GM19324 (cell line): ENCODE measurements around the gene TEX12.
"Not testable (repeated sequence)": the region's sequence is repeated elsewhere in the genome, so short reads cannot be mapped to it uniquely, and the experiment has no call there.

ENCODE experiments used
- ATAC-seq: cut with Tn5 transposase; IDR thresholded peaks from one replicate; pipeline ENCODE4 v1.9.1; 2021; ENCODE audit warnings: mild to moderate bottlenecking, moderate library complexity; ENCODE audit not compliant: unreplicated experiment, low FRiP score

The TEX12 gene

DNA sequence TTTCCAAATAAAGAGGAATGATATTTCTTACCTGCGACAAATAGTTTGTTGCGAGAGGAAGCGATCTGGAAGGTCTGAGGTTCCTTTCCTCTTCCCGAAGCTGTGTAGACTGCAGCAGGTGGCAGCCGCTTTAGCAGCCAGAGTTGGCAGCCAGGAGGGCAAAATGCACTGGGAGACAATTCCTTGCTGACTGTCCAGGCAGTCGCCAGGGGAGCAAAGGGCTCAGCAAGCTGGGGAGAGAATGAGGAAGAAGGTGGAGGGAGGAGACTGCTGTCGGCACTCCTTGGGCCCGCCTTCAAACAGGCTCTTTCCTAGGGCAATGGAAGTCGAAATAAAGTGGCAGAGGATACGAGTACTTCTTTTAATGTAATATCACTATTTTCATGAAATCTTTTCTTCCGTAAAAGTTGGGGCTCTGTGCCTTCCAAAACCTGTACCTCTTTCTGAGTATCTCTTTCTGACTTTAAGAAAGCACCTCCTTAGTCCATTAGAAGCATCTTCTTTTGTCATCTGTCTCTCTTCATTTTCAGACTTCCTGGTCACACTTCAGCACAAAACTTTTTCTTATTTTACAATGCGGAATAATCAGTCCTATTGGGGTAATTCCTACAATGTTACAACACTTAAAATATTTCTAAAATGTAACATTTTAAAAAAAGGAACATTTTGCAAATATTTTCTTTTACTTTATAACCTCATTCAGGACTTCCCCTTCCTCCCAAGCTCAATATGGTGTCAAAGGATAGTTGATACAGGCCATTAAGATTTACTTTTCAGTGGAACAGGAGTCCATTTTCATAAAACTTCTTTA lies 3.1 kb upstream of the TEX12 start, which contains the start of gene IL18:
TSS of gene IL18 (minus strand) at position 220 of the 811 bp plus-strand sequence. CDS start 9,041 bp downstream, outside the sequence.
- ATAC-seq: no peak

DNA sequence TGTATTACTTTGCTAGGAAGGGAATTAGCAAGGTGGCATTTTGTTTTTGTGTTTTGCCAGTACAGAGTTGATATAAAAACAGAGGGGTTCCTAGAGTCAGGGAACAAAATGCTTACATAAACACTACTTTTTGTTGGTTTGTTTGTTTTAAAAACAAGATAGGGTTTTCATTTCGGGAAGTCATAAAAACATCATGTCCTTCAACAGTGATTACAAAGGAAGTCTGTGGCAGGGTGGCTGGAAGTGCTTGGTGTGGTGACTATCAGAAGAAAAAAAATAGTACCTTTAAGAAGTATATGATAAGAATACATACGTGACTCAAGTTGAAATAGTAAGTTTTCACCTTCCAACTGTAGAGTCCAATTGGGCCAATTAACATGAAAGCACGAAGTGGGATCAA lies 2.1 kb upstream of the TEX12 start:
- no peak for ATAC-seq

DNA sequence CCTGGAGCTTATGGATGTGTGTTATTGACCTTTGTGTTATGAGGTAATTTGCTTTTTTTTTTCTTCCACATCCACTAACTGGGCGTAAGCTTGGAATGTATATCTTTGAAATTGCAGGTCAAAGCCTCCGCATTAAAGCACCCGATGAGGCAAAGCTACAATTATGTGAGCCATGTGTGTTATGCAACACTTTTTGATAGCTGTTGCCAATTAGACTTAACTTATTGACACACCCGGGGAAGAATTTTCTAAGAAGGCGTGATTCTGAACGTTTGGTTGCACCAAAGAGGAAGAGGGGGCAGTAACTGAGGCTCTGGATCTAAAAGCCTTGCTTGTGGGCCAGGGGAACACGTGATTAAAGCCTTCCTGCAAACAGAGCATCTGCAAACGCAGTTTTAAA lies 610 bp upstream of the TEX12 start:
- ATAC-seq: no peak

DNA sequence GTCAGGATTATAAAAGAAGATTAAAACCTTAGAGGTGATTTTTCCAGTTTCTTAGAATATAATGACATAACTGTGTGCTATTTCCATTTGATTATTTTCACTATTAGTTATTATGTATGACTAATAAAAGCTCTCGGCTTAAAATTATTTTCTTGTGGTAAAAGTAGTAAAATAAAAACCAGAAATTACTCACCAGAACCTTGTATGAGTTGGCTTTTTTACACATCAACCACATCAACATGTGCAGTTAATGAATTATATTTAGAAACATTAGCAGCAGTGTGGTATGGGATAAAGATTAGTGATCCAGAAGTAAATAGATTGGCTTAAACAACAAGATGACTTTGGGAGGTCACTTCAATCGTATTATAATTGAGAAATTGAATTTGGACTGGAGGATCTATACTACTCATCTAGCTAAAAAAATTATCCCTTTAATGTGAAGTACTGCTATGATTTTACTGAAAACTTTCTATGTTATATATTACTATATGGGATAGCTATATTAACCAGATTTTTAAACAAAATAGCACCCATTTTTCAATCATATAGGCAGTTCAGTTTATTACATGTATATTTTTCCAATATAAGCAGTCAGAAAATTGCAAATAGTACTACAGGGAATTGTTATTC lies 5.3 kb downstream of the TEX12 start:
- no peak for ATAC-seq

DNA sequence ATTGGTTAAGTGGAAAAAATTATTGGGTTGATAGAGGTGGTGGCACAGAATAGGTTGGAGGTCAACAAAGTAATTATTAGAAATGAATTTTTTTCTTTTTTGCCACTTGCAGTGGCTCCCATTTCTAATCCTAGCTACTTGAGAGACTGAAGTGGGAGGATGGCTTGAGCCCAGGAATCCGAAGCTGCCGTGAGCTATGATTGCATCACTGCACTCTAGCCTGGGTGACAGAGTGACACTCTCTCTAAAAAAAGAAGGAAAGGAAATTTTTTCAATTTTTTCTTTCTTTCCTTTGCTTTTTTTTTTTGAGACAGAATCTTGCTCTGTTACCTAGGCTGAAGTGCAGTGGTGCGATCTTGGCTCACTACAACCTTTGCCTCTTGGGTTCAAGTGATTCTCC lies 6.0 kb downstream of the TEX12 start:
- no peak for ATAC-seq

DNA sequence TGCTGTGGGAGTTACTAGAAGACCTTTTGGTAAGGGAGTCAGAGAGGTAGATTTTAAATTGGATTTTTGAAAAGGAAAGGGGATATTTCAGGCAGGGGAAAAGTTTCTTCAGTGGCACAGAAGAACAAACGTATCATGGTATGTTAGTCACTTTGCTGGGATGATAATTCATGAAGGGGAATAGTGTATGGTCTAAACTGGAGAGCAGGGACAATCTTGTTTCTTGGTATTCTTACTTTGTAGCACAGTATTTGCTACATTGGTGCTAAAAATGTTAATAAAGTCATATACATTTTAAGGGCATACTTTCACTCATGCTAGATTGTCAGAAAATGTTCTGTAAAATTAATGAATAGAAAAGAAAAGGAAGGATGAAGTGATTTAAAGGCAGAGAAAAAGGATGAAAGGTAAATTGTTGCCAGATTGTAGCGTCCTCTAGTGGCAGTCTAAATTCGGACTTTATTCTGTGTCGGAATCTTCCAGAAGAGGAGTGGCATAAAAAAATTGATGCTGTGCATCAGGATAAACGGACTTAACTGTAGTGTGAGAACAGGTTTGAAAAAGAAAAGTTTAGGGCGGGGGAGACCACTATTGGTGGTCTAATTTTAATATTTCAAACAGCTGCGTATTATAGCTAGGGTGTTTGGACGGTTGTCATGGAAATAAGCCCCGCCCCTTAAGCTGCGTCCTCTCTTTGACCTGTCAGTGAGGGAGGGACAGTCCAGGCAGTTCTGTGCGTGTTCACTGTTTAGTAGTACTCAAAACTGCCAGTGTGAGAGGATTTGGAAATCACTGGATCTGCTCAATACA lies 7.8 kb downstream of the TEX12 start, which contains the start of gene BCO2:
TSS of gene BCO2 (plus strand) at position 724 of the 810 bp plus-strand sequence. CDS start 90 bp downstream, outside the sequence.
- ATAC-seq: no peak

DNA sequence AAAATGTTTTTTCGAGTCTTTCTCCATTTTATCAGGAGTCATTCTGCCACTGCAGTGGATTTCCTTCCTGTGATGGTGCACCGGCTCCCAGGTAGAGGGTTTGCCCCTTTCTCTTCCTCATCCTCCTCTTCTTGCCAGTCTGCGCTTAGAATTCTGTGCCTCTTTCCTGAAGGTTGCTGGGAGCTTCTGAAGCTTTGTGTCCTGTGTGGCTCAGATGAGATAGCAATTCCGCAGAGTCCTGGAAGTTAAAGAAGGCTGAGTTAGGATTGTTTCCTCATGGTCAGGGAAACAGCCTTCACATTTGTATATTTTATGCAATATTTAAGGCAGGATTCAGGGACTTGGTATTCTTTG lies 8.4 kb downstream of the TEX12 start:
- ATAC-seq: no peak

DNA sequence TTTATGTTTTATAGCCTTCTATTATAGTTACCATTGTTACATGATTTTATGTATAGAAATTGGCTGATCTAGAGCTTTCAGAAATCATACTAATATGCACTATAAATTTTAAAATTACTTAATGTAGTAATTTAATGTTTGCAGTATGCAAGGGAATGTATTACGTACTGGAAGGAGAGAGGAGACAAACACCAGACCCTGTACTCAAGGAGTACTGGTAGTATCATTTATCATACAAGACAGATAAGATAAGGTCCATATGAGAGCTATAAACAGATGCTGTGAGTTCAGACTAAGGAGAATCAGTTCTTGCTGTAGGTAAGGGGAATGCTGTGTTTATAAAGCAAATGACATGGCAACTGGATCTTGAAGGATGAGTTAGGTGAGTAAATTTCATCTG lies 8.9 kb downstream of the TEX12 start:
- ATAC-seq: no peak

DNA sequence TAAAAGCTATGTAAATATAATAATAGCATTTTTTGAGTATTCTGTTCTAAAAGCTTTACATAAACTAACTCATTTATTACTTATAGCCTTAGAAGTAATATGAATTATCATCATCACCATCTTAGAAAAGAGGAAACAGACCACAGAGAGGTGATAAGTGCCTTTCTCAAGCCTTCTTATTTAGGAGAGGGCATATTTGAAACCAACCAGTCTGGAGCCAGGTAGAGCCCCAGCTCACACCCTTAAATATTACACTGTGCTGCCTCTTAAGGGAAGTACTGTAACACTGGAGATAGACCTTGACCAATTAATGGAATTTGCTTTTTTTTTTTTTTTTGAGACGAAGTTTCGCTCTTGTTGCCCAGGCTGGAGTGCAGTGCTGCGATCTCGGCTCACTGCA lies 10.4 kb downstream of the TEX12 start:
- ATAC-seq: no peak

DNA sequence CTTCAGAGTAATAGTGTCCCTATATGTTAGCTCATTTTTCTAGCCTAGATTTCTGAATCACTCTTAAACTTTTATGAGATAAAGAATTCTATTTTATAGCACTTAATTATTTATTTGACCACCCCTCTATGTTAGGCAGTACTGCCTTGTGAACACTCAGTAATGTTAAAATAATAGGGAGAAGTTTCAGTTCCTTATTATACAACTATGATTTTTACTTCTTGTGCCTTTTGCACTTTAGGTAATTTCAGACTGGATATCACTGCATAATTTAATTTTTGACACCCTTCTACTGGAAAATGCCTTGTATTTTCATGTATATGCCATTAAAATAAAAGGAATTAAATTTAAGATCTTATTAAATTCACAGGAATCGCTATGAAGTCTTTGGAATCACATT lies 11.3 kb downstream of the TEX12 start:
- ATAC-seq: no peak

DNA sequence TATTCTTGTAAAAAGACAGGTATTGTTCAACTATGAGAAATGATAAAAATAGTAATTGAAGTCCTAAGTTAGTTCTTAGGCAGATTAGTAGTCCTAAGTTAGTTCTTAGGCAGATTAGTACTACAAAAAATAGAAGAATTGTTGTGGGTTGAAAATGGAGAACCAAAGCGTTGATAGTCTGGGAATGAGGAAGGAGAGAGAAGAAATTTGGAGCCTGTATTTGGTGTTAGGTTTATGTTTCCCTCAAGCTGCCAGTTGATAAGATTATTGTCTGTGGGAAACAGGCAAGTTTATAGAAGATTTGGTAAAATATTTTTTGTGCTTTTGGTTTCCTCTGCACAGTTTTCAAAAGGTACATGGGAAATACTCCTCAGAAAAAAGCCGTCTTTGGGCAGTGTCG lies 11.8 kb downstream of the TEX12 start:
- ATAC-seq: no peak

DNA sequence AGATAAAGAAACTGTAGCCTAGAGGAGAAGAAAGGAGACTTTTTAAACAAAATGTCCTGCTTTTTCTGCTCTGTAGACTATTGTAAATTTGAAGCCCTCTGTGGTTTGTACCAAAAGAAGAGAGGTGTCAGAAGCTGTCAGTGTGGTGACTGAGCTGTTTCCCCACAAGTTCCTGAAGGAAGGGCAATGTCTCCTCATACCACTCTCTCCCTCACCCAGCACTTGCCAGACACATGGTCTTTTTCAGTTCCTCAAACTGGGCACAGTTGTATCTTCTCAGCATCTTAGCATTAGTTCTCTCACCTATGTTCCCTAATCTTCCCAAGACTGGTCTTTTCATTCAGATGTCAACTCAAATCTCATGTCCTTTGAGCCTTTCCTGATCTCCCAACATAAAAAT lies 12.4 kb downstream of the TEX12 start:
- peak; percentile 67 for ATAC-seq

DNA sequence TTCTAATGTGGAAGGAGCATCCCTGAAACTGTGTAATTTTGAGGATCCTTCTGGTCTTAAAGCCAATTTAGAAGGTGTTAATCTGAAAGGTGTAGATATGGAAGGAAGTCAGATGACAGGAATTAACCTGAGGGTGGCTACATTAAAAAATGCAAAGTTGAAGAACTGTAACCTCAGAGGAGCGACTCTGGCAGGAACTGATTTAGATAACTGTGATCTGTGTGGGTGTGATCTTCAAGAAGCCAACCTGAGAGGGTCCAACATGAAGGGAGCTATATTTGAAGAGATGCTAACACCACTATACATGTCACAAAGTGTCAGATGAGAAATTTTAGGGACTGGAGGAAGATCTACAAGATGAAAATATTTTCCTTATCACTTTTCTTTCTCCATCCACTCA lies 15.7 kb downstream of the TEX12 start:
- ATAC-seq: no peak

DNA sequence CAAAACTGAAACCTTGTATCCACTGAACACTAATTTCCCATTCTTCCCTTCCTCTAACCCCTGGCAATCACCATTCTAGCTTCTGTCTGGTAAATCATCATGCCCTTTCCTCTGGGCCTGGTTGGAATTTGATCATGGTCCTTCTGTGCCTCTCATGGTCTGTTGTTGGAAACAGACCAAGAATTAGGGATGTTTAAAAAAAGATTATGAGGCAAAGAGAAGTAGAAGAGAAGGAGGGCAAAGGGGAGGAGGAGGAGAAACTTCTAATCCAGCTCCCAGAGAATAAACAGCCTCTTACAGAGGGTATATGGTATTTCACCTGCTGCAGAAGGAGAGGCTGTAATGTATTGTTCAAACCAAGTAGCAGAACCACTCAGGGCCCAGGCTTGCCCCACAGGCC lies 18.7 kb downstream of the TEX12 start:
- no peak for ATAC-seq

DNA sequence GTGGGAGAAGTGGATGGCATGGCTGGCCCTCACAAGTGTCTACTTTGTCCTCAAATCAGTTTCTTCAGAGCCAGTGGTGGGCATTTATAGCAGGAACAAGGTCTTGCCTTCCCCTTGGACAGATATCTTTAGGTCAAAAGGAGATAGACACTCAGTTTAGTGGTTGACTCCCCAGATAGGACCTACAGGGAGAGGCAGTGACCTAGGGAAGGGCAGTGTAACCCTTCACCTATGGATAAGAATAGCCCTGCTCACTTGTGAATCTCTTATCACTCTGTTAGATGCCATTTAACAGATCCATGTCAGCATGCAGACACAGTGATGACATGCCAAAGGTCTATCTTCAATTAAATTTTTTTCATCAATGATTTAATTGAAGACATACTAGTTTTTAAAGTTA lies 19.1 kb downstream of the TEX12 start:
- no peak for ATAC-seq

DNA sequence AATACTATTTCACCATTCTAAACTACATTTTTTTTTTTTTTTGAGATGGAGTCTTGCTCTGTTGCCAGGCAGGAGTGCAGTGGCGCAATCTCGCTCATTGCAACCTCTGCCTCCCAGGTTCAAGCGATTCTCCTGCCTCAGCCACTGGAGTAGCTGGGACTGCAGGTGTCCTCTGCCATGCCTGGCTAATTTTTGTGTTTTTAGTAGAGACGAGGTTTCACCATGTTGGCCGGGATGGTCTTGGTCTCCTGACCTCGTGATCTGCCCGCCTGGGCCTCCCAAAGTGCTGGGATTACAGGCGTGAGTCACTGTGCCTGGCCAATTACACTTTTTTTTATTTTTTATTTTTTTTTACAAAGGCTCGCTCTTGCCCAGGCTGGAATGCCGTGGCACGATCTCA lies 27.9 kb downstream of the TEX12 start:
- not testable (repeated sequence) for ATAC-seq

DNA sequence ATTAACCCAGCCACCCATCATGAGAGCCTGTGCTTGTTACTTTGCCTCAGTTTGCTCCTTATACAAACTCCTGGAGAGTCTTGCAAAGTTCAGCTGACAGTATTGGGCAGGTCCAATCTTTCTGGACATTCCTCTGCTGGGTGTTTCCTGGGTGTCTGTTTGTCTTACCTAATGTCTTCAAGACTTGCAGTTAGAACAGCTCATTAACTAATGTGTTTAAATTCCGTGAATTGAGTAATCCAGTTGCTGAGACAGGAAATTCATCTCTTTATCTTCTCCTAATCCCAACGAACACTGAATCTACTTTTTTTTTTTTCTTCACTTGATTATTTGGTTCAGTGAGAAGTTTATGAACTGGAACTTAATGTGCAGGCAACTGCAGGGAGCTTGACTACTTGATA lies 28.8 kb downstream of the TEX12 start:
- ATAC-seq: no peak

DNA sequence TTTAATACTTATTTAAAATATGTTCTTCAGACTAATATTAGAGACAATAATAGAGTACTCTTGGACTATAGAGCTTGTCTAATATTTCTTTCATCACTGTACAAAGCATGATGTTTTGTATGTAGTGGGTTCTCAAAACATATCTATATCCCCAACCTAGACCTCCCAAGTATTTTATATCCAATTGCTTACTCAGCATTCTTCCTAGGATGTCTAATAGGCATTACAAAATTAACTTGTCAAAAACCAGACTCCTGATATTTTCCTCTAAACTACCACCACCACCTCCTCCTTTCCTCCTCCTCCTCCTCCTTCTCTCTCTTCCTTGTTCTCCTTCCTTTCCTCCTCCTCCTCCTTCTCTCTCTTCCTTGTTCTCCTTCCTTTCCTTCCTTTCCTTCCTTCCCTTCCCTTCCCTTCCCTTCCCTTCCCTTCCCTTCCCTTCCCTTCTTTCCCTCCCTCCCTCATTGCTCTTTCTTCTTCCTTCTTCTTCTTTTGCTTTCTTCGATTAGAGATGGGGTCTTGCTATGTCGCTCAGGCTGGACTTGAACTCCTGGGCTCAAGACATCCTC lies 29.4 kb downstream of the TEX12 start:
- ATAC-seq: no peak

DNA sequence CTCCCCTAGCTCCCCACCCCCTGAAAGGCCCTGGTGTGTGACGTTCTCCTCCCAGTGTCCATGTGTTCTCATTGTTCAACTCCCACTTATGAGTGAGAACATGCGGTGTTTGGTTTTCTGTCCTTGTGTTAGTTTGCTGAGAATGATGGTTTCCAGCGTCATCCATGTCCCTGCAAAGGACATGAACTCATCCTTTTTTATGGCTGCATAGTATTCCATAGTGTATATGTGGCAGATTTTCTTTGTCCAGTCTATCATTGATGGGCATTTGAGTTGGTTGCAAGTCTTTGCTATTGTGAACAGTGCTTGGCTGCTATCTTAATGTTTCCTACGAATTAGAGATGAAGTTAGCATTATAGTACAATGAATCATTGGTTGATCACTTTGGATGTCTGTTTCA lies 31.9 kb downstream of the TEX12 start:
- ATAC-seq: not testable (repeated sequence)

DNA sequence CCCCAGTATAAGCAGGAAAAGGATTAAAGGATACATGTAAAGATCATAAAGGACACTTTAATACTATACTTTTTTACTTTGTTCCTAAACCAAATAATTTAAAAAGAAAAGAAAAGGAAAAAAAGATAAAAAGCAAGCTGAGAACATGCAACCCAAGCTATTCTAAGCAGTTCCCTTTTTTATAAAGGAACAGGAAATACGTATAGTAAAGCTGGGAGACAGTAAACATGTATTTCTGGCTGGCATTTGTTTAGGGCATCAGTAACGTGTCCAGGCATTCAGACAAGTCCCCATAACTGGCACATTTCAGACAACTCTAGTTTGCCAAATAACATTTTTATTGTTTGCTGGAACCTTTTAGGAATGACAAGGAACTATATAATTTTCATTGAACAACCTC lies 33.1 kb downstream of the TEX12 start:
- ATAC-seq: no peak

DNA sequence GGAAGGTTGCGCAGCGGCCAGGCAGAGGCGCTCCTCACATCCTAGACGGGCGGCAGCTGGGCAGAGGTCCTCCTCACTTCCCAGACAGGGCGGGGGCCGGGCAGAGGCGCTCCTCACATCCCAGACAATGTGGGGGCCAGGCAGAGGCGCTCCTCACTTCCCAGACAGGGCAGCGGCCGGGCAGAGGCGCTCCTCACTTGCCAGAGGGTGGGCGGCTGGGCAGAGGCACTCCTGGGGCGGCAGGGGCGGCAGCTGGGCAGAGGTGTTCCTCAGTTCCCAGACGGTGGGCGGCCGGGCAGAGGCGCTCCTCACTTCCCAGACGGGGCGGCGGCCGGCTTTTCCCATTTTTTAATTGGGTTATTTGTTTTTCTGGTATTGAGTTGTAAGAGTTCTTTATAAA lies 38.9 kb downstream of the TEX12 start:
- no peak for ATAC-seq
